Neutrophil (primary cell): Measurements from ENCODE around the gene LRRC4C.

Experiments used
- H3K27ac ChIP-seq: fragments of 200-600 bp; sonication (generic); 2 replicates; pipeline ENCODE4 v1.5.1; 2016; ENCODE audit warnings: mild to moderate bottlenecking, moderate library complexity
- H3K27me3 ChIP-seq: fragments of 200-600 bp; sonication (generic); 2 replicates; pipeline ENCODE4 v1.6.0; 2016; ENCODE audit warnings: mild to moderate bottlenecking
- H3K36me3 ChIP-seq: fragments of 200-600 bp; sonication (generic); 2 replicates; pipeline ENCODE4 v1.5.1; 2017
- H3K4me1 ChIP-seq, 2 experiments: fragments of 200-600 bp in 1 of 2; sonication (generic) in 1 of 2; 1 replicate in 1 of 2; 2 replicates in 1 of 2; pipeline versions ENCODE4 v1.5.1 to v1.6.1; 2013 to 2016; ENCODE audit warnings: low read depth in 1 of 2, low read length in 1 of 2, mild to moderate bottlenecking in 1 of 2, moderate library complexity in 1 of 2; ENCODE audit not compliant: control insufficient read depth in 1 of 2, insufficient read depth in 1 of 2
- H3K4me3 ChIP-seq, 2 experiments: fragments of 200-600 bp in 1 of 2; sonication (generic) in 1 of 2; 1 replicate in 1 of 2; 2 replicates in 1 of 2; pipeline ENCODE4 v1.5.1; 2013 to 2016; ENCODE audit warnings: low read depth in 1 of 2, low read length in 1 of 2, mild to moderate bottlenecking in 1 of 2, moderate library complexity in 1 of 2
- H3K9me3 ChIP-seq: fragments of 200-600 bp; sonication (generic); 2 replicates; pipeline ENCODE4 v1.5.1; 2016
- TF ChIP-seq, protein P1 (sequence below): fragments of 200-600 bp; sonication (generic); IDR thresholded peaks from 2 replicates; pipeline ENCODE4 v1.5.1; 2016; ENCODE audit warnings: antibody characterized with exemption

The LRRC4C gene

DNA sequence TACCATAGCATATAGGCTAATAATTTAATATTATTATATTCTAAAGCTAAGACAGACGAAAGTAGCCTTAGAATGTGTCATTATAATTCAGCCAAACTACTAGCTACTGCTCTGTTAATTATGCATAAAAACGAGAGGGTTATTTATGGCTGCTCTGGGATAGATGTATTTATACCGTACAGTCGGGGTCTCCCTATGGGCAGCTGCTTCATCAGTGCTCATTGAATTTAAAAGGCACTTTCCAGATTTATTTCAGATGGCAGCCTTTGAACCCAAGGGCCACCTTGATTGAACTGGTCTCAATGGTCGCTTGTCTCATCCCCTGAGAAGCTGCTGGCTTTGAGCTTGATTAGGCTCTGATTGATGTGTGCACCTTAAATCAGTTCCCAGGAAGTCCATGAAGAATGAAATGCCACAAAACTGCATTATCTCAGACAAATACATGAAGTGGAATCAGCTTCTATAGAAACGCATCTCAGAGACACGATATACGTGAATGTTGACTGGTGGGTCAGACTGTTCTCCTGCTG, 377.6 kb downstream of the LRRC4C start:
- TF ChIP-seq, protein P1, sequence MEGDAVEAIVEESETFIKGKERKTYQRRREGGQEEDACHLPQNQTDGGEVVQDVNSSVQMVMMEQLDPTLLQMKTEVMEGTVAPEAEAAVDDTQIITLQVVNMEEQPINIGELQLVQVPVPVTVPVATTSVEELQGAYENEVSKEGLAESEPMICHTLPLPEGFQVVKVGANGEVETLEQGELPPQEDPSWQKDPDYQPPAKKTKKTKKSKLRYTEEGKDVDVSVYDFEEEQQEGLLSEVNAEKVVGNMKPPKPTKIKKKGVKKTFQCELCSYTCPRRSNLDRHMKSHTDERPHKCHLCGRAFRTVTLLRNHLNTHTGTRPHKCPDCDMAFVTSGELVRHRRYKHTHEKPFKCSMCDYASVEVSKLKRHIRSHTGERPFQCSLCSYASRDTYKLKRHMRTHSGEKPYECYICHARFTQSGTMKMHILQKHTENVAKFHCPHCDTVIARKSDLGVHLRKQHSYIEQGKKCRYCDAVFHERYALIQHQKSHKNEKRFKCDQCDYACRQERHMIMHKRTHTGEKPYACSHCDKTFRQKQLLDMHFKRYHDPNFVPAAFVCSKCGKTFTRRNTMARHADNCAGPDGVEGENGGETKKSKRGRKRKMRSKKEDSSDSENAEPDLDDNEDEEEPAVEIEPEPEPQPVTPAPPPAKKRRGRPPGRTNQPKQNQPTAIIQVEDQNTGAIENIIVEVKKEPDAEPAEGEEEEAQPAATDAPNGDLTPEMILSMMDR: no peak
- no peaks in the 10 kb centered on the region for H3K4me1 ChIP-seq
- H3K9me3 ChIP-seq: no peaks in the 10 kb centered on the region
- no peaks in the 10 kb centered on the region for H3K36me3 ChIP-seq
- H3K27me3 ChIP-seq: no peaks in the 10 kb centered on the region
- no peak overlapping the region for H3K27ac ChIP-seq
- no peak overlapping the region for H3K4me3 ChIP-seq

DNA sequence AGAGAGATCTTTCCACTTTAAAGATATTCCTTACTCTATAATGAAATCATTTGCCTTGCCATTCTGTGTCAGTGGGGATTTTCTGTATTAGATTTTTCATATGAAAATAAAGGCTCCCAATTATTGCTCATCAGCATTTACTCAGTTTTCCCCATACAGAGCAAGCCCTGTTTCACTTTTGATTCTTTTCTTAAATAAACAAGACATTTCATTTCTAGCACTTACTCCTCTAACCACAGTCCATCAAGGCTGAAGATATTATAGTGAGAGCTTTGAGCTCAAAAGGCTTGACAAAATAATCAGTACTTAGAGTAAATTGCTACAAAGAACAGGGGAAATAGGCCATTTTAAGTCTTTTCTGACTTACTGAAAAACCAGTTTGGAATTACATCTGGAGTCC, 385.1 kb downstream of the LRRC4C start:
- H3K4me1 ChIP-seq: no peaks in the 10 kb centered on the region
- H3K4me3 ChIP-seq: no peak overlapping the region
- no peaks in the 10 kb centered on the region for H3K27me3 ChIP-seq
- H3K27ac ChIP-seq: no peak overlapping the region
- TF ChIP-seq, protein P1: no peak
- H3K36me3 ChIP-seq: no peaks in the 10 kb centered on the region
- no peaks in the 10 kb centered on the region for H3K9me3 ChIP-seq

DNA sequence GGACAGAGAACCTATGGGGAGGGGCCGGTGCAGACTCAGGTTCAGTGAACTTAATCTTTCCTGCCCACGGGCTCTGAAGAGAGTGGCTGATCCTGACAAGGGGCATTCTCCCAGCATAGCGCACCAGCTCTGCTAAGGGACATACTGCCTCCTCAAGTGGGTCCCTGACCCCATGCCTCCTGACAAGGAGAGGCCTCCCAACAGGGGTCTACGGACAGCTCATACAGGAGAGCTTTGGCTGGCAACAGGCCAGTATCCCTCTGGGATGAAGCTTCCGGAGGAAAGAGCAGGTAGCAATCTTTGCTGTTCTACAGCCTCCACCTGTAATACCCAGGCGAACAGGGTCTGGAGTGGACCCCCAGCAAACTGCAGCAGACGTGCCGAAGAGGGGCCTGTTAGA, 394.0 kb downstream of the LRRC4C start:
- H3K27ac ChIP-seq: no peak overlapping the region
- no peaks in the 10 kb centered on the region for H3K27me3 ChIP-seq
- no peaks in the 10 kb centered on the region for H3K36me3 ChIP-seq
- no peaks in the 10 kb centered on the region for H3K9me3 ChIP-seq
- no peaks in the 10 kb centered on the region for H3K4me1 ChIP-seq
- no peak overlapping the region for H3K4me3 ChIP-seq
- TF ChIP-seq, protein P1: no peak

DNA sequence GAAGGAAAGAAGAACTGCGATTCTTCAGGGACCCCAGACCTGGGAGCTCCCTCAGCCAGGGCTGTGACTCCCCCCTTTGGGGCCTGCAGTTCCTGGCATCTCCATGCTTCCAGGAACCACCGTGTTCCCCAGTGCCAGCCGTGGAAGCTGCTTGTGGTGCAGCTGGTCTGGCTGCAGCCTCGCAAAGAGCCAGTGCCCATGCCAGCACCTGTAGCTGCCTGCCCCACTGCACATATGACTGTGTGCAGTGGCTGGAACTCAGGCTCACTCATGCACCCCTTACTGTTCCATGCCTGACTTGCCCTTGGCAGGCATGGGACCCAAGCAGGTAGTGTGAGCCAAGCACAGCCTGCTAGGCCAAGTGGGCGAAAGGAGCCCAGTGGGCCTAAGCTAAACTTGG, 401.3 kb downstream of the LRRC4C start:
- TF ChIP-seq, protein P1: no peak
- no peaks in the 10 kb centered on the region for H3K27me3 ChIP-seq
- no peaks in the 10 kb centered on the region for H3K36me3 ChIP-seq
- no peaks in the 10 kb centered on the region for H3K9me3 ChIP-seq
- H3K27ac ChIP-seq: no peak overlapping the region
- no peak overlapping the region for H3K4me3 ChIP-seq
- H3K4me1 ChIP-seq: no peaks in the 10 kb centered on the region

DNA sequence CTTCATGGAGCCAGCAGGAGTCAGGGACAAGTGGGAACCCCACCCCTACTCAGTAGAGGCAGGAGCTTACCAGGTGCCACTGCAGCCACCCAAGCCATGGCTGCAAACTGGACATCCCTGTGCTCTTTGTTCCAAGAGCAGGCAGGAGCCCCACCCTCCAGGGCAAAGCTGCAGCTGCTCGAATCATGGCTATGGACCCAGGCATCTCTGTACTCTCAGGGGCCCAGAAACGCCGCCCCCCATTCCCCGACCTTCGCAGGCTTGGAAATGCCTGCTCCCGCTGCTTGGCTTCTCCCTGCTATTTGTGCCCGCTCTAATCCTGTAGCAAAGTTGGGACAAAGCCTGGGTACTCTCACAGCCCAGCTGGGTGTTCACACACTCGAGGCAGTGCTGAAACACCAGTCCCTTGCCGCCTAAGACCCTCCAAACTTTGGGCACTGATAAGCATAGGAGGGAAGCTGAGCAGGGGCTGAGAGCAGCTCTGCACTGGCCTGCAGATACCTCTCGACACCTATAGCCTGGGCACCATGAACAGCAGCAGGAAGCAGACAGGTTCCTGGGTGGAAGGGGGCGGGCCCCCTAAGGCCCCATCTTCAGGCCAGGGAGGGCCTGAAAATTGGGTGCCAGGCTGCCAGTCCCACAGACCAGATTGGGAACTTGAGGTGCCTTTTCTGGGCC, 402.4 kb downstream of the LRRC4C start:
- Histone ChIP-seq H3K27me3 (no peaks in the 10 kb centered on the region), H3K4me3 (no peak overlapping the region), H3K9me3 (no peaks in the 10 kb centered on the region), H3K4me1 (no peaks in the 10 kb centered on the region), H3K36me3 (no peaks in the 10 kb centered on the region), H3K27ac (no peak overlapping the region)
- TF ChIP-seq, protein P1: no peak
